ENCODE measurements around the gene NEBL.

NEBL gene

DNA sequence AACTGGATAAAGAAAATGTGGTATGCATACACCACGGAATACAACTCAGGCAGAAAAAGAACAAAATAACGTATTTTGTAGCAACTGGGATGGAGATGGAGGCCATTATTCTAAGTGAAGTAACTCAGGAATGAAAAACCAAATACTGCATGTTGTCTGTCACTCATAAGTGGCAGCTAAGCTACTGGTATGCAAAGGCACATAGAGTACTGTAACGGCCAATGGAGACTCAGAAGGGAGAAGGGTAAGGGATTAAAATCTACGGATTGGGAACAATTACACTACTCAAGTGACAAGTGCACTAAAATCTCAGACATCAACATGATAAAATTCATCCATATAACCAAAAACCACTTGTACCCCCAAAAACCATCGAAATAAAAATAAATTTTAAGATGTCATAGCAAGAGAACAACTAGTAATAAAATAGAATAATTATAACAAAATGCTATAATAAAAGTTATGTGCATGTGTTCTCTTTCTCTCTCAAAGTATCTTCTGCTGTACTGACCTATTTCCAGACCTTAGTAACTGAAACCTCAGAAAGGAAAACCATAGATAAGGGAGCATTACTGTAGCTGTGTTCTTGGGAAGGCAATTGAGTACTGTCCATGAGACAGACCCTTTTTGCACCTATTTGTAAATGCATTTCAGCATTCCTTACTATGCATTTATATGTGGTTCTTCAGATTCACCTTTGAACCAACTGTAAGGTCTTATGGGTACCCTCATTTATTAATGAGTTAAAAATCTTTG, 6.7 kb upstream of the NEBL start:
- no peak for DNase-seq (ENCODE audit: low spot score)

DNA sequence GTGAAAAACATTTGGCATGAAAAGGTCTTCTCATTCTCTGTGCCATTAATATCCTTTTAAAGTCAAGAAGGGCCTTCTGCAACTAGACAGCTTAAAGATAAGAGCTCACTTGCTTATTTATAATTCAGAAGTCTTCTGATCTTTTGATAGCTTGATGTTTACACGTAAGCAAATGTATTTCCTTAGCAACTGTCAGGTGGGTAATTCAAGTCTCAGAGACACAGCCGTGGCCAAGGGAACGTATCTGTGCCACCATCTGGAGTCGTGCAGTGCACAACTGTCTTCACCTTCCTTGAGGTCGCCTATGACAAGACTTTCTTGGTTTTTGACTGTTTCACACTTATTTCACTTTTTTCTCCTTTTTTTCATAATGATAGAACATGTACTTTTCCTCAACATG, 4.0 kb upstream of the NEBL start:
- no peak for DNase-seq (ENCODE audit: low spot score)

DNA sequence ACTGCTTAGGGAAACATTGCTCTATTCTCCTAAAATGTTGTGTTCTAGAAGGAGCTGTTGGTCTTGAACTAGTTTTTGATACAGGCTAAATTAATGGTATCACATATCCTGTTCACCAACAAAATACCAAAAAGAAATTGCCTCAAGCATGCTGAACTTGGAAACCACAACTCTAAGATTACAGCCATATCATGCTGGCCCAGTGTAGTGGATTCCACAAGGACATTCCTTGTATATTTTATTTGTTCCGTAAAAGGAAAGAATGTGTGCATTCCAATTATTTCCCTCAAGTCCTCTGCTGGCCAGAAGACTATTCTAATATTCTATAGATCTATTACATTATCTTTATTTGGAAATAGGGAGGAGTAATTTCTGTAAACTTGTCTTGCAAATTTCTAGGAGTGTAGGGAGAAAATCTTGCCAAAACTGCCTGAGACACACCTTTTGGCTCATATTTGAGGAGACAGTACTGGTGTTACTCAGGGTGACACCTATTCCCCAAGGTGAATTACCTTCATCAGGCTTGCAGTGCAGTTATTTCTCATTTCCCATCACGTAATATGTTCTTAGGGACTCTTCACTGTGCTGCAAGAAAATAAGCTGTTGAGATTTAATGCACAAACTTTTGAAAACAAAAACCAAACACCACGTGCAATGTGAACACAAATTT, 1.9 kb upstream of the NEBL start:
- no peak for DNase-seq (ENCODE audit: low spot score)

- no peak for DNase-seq (ENCODE audit: low spot score)
Observed at GRCh38 chr10:20893297-20893696, 3.8 kb downstream of the NEBL start.

DNA sequence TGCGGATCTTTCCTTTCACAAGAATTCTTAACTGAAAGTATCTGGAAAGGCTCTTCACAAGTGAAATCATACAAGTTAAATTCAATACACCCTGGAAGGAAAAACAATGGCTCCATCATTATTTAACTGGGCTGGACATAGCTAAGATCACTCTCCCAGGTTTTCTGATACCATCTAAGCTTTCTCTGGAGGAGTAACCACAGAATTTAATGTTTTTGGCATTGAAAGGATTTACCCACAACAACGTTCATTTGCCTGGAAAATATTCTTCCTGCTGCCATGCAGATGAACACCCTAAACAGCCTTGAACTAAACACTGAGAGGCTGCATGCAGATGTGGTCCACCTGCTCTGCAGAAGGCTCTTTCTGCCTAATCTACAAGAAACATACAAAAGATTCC, 4.3 kb downstream of the NEBL start:
- DNase-seq (ENCODE audit: low spot score): no peak

GRCh38 chr10:20892011-20892585, 5.0 kb downstream of the NEBL start:
- no peak for DNase-seq (ENCODE audit: low spot score)

DNA sequence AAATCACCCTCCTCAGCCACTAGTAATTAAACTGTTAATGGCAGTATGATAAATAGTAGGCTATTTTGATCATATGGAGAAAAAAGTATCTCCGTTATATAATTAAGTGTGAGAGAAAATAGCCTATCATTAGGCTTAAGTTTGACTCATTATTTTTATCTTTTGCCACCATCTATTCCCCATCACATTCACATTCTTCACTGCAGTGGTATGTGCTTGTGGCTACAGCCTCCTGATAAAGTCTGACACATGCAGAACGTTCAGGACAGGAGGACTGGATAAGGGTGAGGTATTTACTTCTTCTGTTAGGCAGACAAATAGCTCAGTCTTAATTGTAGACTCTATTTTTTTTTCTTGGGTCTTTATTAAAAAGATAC, 5.8 kb downstream of the NEBL start:
- DNase-seq (ENCODE audit: low spot score): no peak

DNA sequence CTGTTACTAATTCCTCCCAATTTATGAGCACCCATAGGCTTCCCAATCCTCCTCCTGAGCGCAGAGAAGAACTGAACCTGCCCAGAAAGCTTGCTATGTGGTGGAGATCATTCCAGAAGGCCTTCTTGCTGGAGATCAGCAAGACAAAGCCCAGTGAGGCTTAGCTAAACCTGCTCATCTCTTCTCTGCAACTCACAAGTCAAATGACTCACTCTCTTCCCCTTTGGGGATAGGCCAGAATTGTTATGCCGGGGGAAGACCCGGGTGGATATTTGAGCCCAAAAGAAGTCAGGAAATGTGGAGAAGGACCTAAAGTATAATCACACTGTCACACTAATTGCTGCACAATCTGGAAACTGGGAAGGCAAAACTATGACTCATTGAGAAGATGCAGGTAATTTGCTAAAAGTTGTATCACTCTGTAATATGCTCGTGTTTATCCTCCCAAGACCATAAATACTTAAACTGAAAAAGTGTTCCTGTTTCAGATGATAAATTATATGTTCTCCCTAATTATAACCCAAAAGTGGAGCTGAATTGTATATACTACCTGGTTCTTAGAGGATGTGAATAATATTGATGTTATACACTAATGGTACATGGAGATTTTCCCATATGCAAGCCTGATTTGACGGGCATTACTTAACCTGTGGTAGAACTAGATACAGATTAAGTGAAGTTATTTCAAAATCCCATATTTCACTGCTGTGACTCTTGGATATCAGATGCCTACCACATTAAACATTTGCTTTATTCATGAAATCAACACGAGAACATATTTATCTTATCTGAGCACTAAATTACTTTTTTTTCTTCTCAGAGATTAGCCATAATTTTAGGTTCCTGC, 6.4 kb downstream of the NEBL start:
- no peak for DNase-seq (ENCODE audit: low spot score)

GRCh38 chr10:20890009-20890408, 7.1 kb downstream of the NEBL start:
- no peak for DNase-seq (ENCODE audit: low spot score)

- DNase-seq (ENCODE audit: low spot score): no peak
Observed at GRCh38 chr10:20888620-20889330, 8.3 kb downstream of the NEBL start.

DNA sequence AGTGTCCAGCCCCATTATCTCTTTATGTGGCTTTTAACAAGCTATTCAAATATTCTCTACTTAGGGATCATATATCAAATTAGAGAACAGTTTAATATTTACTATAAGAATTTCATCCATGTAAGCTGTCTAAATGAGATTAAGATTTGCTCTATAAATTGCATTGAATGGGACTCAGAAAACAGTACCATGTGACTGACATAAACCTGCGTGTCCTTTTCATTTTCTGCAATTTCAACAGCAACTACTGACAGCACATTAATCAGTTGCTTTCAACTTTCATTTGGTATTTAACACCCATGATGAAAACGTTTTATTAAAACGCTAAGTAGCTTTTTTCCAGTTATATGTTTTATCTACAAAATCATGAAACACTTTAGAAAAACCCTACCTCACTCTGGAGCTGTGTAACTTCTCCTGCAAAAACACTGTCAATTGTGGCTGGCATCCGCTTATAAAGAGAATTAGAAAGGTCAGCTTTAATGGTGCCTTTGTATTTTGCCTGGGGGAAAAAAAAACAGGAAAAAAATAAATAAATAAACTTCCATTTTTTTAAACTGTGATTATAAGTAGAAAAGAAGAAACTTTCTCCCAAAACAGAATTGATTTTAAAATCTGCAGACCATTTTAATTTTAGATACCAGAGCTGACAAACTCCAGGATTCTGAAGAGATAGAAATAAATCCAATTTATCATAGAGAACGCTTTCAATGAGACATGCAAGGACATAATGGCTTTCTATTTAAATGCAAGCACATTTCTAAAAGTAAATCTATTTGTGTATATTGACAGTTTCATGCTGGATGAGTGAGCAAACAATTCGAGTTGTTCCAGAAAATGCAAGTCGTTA, 9.2 kb downstream of the NEBL start:
- no peak for DNase-seq (ENCODE audit: low spot score)

DNA sequence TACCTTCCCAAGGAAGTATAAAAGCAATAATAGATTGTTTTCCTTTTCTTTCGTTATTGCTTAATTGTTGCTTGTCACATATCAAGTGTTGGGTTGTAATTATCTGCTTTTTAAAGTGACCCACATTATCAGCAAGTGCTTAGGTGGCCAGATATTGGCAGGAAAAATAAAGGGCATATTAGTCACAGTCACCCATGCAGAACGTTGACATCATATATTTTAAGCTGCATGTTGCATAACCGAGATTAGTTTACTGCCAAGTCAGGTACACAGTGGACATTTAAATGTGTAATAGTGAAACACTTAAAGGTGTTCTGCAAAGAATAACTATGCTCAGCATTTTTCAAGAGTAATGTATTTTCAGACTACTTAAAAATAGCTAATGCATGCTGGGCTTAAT, 11.4 kb downstream of the NEBL start:
- no peak for DNase-seq (ENCODE audit: low spot score)

- no peak for DNase-seq (ENCODE audit: low spot score)
Observed at GRCh38 chr10:20883552-20883951, 13.6 kb downstream of the NEBL start.

DNA sequence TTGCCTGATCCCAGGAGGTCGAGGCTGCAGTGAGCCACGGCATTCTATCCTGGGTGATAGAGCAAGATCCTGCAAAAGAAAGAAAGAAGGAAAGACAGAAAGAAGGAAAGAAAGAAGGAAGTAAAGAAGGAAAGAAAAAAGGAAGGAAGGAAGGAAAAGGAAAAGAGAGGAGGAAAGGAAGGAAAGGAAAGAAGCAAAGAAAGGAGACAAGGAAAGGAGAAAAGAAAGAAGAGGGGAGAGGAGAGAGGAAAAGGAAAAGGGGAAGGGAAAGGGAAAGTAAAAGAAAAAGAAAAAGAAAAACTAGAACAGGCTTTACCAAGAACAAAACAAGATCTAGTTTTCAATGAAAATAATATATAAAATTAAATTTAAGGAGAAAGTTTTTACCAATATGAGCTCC, 15.0 kb downstream of the NEBL start:
- DNase-seq (ENCODE audit: low spot score): no peak

DNA sequence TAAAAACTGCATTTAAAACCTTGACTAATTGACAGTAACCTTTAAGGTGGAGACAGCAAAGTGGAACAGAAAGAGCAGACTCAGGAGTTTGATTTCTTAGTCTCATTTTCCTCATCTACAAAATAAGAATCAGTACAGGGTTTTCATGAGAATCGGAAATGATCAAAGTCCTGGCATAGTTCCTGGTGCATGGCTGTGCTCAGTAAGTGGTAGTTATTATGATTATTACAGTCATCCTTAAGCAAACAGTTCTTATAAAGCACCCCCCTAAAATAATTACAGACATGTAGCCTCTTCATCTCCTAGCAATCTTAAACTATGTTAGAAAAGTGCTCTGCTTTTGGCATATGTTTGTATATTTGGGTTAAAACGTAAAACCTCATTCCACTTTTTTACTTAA, 18.0 kb downstream of the NEBL start:
- no peak for DNase-seq (ENCODE audit: low spot score)

DNA sequence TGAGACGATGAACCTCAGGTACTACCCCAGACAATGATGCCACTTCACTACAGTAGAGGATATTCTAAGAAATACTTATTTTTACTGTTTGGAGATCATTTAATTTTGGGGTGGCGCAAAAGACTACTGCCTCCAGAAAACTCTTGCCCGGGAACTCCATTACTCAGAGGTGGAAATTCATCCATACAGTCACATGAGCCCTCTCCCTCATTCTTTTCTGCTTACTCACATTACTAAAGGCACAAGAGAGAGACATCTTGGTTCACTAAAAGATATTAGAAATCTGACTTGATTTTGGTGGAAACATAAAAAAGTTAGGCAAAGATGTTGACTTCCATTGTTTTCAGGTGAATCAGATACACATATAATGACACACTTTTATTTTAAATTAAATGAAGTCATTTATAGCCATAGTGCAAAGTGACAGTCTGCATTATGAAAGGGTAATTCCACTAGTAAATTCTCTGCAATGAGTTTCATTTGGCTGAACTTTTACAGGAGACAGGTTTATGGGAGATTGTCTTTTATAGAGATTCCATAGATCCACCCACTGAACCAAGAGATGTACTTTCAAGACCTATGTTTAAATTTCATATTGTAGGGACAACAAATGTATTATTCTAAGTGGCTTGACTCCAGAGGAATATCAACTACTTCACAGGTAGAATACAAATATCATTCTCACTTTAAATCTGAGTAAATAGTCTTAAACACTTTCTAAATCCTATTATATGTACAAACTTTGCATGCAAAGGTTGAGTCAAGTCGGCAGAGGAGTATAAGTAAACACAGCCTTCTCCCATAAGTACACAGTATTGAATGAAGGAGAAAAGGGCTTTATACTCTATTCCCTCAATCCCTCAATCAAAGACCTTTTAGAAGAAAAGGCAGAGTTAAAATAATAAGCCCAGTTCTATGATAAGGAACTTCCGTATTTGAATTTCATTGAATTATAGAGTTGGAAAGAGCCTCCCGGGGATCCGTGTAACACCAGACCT, 18.8 kb downstream of the NEBL start:
- DNase-seq (ENCODE audit: low spot score): no peak

GRCh38 chr10:20877554-20877953, 19.6 kb downstream of the NEBL start:
- no peak for DNase-seq (ENCODE audit: low spot score)

- no peak for DNase-seq (ENCODE audit: low spot score)
Observed at GRCh38 chr10:20874261-20874660, 22.9 kb downstream of the NEBL start.

DNA sequence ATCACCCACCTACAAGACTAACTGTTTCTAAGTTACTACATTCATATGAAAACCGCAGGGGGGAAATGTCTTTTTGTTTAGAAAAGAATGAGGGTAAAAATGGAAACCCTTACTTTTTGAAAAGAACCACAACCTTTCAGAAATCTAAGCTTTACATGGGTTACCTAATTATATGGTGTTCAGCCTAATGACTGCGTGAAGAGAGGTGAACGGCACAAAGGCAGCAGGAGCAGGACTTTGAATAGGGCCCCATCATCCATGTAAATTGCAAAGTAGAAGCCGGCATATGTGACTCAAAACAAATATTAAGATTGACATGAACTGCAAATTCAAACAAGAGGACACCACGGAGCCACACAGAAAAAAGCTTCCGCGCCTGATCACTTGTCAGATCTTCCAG, 25.1 kb downstream of the NEBL start:
- no peak for DNase-seq (ENCODE audit: low spot score)

DNA sequence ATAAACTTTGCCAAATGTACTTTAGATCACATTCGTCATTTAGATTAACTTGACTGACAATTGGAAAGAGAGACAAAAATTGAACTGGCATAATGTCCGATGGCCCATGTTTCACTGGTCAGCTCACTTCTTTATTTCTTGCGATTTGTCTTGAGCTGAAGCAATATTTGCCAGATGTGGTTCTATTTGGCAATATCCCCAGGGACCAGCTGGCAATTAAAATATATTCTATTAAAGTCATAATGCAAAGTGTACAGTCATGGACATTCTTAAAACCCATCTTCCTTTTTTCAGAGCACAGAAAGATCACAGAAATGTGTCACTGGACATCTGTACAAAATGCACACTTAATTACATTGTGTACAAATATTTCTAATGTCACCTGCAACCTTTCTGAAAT, 26.3 kb downstream of the NEBL start:
- DNase-seq (ENCODE audit: low spot score): no peak
